Osteocyte (in vitro differentiated cells): ENCODE measurements around the gene UPK3B. TPM values are rescaled to one million over a fixed set of nuclear protein-coding genes. Genes with fewer than 3 reads are reported as not detected.
"Not testable (repeated sequence)": the region's sequence is repeated elsewhere in the genome, so short reads cannot be mapped to it uniquely, and the experiment has no call there.

Source experiments
- DNase-seq: peaks from one replicate; pipeline ENCODE4 v3.0.0; 2021; ENCODE audit warnings: mixed read lengths; ENCODE audit not compliant: unreplicated experiment; ENCODE audit errors: extremely low spot score
- H3K27ac Mint-ChIP-seq: one replicate; pipeline ENCODE4 v1.8.0; 2021; ENCODE audit warnings: mild to moderate bottlenecking, mixed read lengths; ENCODE audit not compliant: unreplicated experiment
- H3K27me3 Mint-ChIP-seq: one replicate; pipeline ENCODE4 v1.8.0; 2021; ENCODE audit warnings: mixed read lengths; ENCODE audit not compliant: unreplicated experiment
- H3K36me3 Mint-ChIP-seq: one replicate; pipeline ENCODE4 v1.8.0; 2021; ENCODE audit warnings: mixed read lengths; ENCODE audit not compliant: unreplicated experiment
- H3K4me1 Mint-ChIP-seq: one replicate; pipeline ENCODE4 v1.8.0; 2021; ENCODE audit warnings: mixed read lengths; ENCODE audit not compliant: unreplicated experiment
- H3K4me3 Mint-ChIP-seq: one replicate; pipeline ENCODE4 v1.8.0; 2021; ENCODE audit warnings: mild to moderate bottlenecking, moderate library complexity, mixed read lengths; ENCODE audit not compliant: unreplicated experiment
- H3K9me3 Mint-ChIP-seq: one replicate; pipeline ENCODE4 v1.8.0; 2021; ENCODE audit warnings: mixed read lengths; ENCODE audit not compliant: unreplicated experiment
- total RNA-seq: library from RNA; stranded (reverse); gene quantifications from 2 replicates; pipeline ENCODE4 v1.2.1, GENCODE V29; 2021

Gene UPK3B
- total RNA-seq, 1 donor from 2014 or later: 1.5 TPM

- DNase-seq, H3K9me3 Mint-ChIP-seq, H3K36me3 Mint-ChIP-seq, H3K27me3 Mint-ChIP-seq, H3K27ac Mint-ChIP-seq, H3K4me1 Mint-ChIP-seq, H3K4me3 Mint-ChIP-seq: not testable (repeated sequence)
These were observed 12.3 kb upstream of the UPK3B start for GRCh38 chr7:76497918-76498582.

GRCh38 chr7:76498583-76499200 is 11.7 kb upstream of the UPK3B start:
- not testable (repeated sequence) for H3K9me3 Mint-ChIP-seq, H3K36me3 Mint-ChIP-seq, H3K27me3 Mint-ChIP-seq, DNase-seq, H3K4me1 Mint-ChIP-seq, H3K27ac Mint-ChIP-seq, H3K4me3 Mint-ChIP-seq

GRCh38 chr7:76499201-76499923 is 11.0 kb upstream of the UPK3B start:
- H3K4me1 Mint-ChIP-seq, H3K4me3 Mint-ChIP-seq, H3K36me3 Mint-ChIP-seq, H3K27ac Mint-ChIP-seq, DNase-seq, H3K27me3 Mint-ChIP-seq, H3K9me3 Mint-ChIP-seq: not testable (repeated sequence)

GRCh38 chr7:76499924-76500241 is 10.5 kb upstream of the UPK3B start:
- not testable (repeated sequence) for H3K9me3 Mint-ChIP-seq, H3K4me1 Mint-ChIP-seq, DNase-seq, H3K4me3 Mint-ChIP-seq, H3K27me3 Mint-ChIP-seq, H3K36me3 Mint-ChIP-seq, H3K27ac Mint-ChIP-seq

- peak; percentile 83 for DNase-seq
- not testable (repeated sequence) for H3K4me1 Mint-ChIP-seq, H3K9me3 Mint-ChIP-seq, H3K36me3 Mint-ChIP-seq, H3K4me3 Mint-ChIP-seq, H3K27ac Mint-ChIP-seq, H3K27me3 Mint-ChIP-seq
These were observed 8.1 kb upstream of the UPK3B start for GRCh38 chr7:76502224-76502623.

GRCh38 chr7:76502836-76503235 is 7.5 kb upstream of the UPK3B start:
- not testable (repeated sequence) for H3K4me1 Mint-ChIP-seq, H3K9me3 Mint-ChIP-seq, H3K4me3 Mint-ChIP-seq, H3K27ac Mint-ChIP-seq, H3K27me3 Mint-ChIP-seq, H3K36me3 Mint-ChIP-seq
- DNase-seq: peak; percentile 75

- not testable (repeated sequence) for H3K4me1 Mint-ChIP-seq, H3K36me3 Mint-ChIP-seq, H3K4me3 Mint-ChIP-seq, H3K9me3 Mint-ChIP-seq, H3K27ac Mint-ChIP-seq, H3K27me3 Mint-ChIP-seq
- peak; percentile 54 for DNase-seq
These were observed 7.1 kb upstream of the UPK3B start for GRCh38 chr7:76503244-76503643.

- DNase-seq: peak; percentile 80
- not testable (repeated sequence) for H3K9me3 Mint-ChIP-seq, H3K27me3 Mint-ChIP-seq, H3K4me1 Mint-ChIP-seq, H3K27ac Mint-ChIP-seq, H3K36me3 Mint-ChIP-seq, H3K4me3 Mint-ChIP-seq
These were observed 5.8 kb upstream of the UPK3B start for GRCh38 chr7:76504351-76505167.
